Fibroblast of lung (primary cell): Measurements from ENCODE around the gene BACH1. TPM values are rescaled to one million over a fixed set of nuclear protein-coding genes. Genes with fewer than 3 reads are reported as not detected.

Experiments used
- DNase-seq, 2 donors: peaks; one replicate each; pipeline versions ENCODE4 v3.0.0 to v3.0.0-alpha.2; 2010; ENCODE audit warnings: low read depth in 2 of 2
- H2AFZ ChIP-seq: 2 replicates; pipeline ENCODE4 v1.5.1; 2012; ENCODE audit warnings: low read length, control low read depth, inconsistent platforms
- H3K27ac ChIP-seq: 2 replicates; pipeline ENCODE4 v1.5.1; 2011; ENCODE audit warnings: low read length, control low read depth; ENCODE audit not compliant: insufficient read depth
- H3K27me3 ChIP-seq: 2 replicates; pipeline ENCODE4 v1.5.1; 2011; ENCODE audit warnings: mild to moderate bottlenecking, low read length; ENCODE audit not compliant: control insufficient read depth, insufficient read depth
- H3K36me3 ChIP-seq: 2 replicates; pipeline ENCODE4 v1.5.1; 2011; ENCODE audit warnings: low read length; ENCODE audit not compliant: control insufficient read depth, insufficient read depth
- H3K4me1 ChIP-seq: 2 replicates; pipeline ENCODE4 v1.5.1; 2011; ENCODE audit warnings: low read length; ENCODE audit not compliant: control insufficient read depth, insufficient read depth; ENCODE audit errors: extremely low read depth
- H3K4me2 ChIP-seq: 2 replicates; pipeline ENCODE4 v1.5.1; 2011; ENCODE audit warnings: low read length, control low read depth; ENCODE audit not compliant: insufficient read depth; ENCODE audit errors: extremely low read depth
- H3K4me3 ChIP-seq, 4 experiments: fragments of 200-600 bp in 1 of 4; sonication (generic) in 1 of 4; replicated peaks in 1 of 4; 2 replicates each; pipeline ENCODE4 v1.5.1; 2011 to 2016; ENCODE audit warnings: low read length in 4 of 4, low read depth in 3 of 4, mild to moderate bottlenecking in 3 of 4, control low read depth in 2 of 4, inconsistent platforms in 1 of 4, mixed read lengths in 1 of 4; ENCODE audit not compliant: insufficient read depth in 1 of 4; ENCODE audit errors: control extremely low read depth in 1 of 4
- H3K79me2 ChIP-seq: 2 replicates; pipeline ENCODE4 v1.5.1; 2012; ENCODE audit warnings: mild to moderate bottlenecking, low read length, inconsistent platforms; ENCODE audit not compliant: control insufficient read depth, insufficient read depth
- H3K9ac ChIP-seq: 2 replicates; pipeline ENCODE4 v1.5.1; 2011; ENCODE audit warnings: mild to moderate bottlenecking, low read length, control low read depth; ENCODE audit not compliant: insufficient read depth
- H3K9me3 ChIP-seq: 2 replicates; pipeline ENCODE4 v1.5.1; 2012; ENCODE audit warnings: low read depth, low read length; ENCODE audit not compliant: control insufficient read depth, insufficient read depth
- H4K20me1 ChIP-seq: 2 replicates; pipeline ENCODE4 v1.5.1; 2011; ENCODE audit warnings: low read length; ENCODE audit not compliant: control insufficient read depth, insufficient read depth; ENCODE audit errors: extremely low read depth
- EZH2 ChIP-seq: IDR thresholded peaks from 2 replicates; pipeline ENCODE4 v1.5.1; 2012; ENCODE audit warnings: low read length, control low read depth, mild to moderate bottlenecking; ENCODE audit errors: missing control alignments
- polyA plus RNA-seq, 2 donors: library from polyadenylated mRNA; depleted of rRNA in 1 of 2; stranded (reverse) in 1 of 2; unstranded in 1 of 2; fragments of >200 nt; gene quantifications; 2 replicates each; pipeline ENCODE4 v1.2.1, GENCODE V29; 2011 to 2012; ENCODE audit warnings: missing spikeins in 1 of 2
- total RNA-seq: library from RNA; depleted of rRNA; stranded (reverse); fragments of >200 nt; gene quantifications from 2 replicates; pipeline ENCODE4 v1.2.1, GENCODE V29; 2014
- TF ChIP-seq, protein P1 (sequence below), 2 donors: IDR thresholded peaks in 1 of 2; conservative IDR thresholded peaks in 1 of 2; 1 replicate in 1 of 2; 2 replicates in 1 of 2; pipeline ENCODE4 v1.5.1; 2011 to 2012; ENCODE audit warnings: low read length in 2 of 2, control low read depth in 1 of 2, inconsistent platforms in 1 of 2, low read depth in 1 of 2, mild to moderate bottlenecking in 1 of 2

The BACH1 gene
- total and polyA plus RNA-seq, 2 donors (not counting 1 experiment from before 2014, with no cell fraction given): 38.2 to 127 TPM

DNA sequence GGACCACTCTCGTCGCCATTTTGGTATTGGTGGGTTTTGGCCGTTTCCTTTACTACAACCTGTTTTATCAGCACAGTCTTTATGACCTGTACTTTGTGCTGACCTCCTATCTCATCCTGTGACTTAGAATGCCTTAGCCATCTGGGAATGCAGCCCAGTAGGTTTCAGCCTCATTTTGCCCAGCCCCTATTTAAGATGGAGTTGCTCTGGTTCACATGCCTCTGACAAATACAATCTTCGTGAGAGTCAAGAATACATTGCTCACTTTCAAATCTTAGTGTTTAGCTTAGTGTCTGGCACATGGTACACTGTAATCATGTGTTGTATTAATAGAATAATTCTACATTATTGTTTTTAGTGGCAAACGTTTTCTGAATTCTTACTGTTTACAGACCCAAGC is 88.9 kb downstream of the BACH1 start:
- TF ChIP-seq, protein P1, sequence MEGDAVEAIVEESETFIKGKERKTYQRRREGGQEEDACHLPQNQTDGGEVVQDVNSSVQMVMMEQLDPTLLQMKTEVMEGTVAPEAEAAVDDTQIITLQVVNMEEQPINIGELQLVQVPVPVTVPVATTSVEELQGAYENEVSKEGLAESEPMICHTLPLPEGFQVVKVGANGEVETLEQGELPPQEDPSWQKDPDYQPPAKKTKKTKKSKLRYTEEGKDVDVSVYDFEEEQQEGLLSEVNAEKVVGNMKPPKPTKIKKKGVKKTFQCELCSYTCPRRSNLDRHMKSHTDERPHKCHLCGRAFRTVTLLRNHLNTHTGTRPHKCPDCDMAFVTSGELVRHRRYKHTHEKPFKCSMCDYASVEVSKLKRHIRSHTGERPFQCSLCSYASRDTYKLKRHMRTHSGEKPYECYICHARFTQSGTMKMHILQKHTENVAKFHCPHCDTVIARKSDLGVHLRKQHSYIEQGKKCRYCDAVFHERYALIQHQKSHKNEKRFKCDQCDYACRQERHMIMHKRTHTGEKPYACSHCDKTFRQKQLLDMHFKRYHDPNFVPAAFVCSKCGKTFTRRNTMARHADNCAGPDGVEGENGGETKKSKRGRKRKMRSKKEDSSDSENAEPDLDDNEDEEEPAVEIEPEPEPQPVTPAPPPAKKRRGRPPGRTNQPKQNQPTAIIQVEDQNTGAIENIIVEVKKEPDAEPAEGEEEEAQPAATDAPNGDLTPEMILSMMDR (conservative IDR thresholded peaks at IDR 0.05 in 1 of 2, IDR thresholded peaks at IDR 0.05 in 1 of 2; ENCODE audit: low read depth in 1 of 2, low read length in 2 of 2): no peak
- Histone ChIP-seq H3K4me3 (no peak overlapping the region), H3K9me3 (no peaks in the 10 kb centered on the region), H3K27me3 (no peaks in the 10 kb centered on the region), H3K9ac (no peak overlapping the region), H3K4me1 (no peaks in the 10 kb centered on the region), H2AFZ (no peak overlapping the region), H3K27ac (no peak overlapping the region), H3K36me3 (no peaks in the 10 kb centered on the region), H3K4me2 (no peak overlapping the region), H3K79me2 (no peaks in the 10 kb centered on the region), H4K20me1 (no peaks in the 10 kb centered on the region)
- no peak for DNase-seq

DNA sequence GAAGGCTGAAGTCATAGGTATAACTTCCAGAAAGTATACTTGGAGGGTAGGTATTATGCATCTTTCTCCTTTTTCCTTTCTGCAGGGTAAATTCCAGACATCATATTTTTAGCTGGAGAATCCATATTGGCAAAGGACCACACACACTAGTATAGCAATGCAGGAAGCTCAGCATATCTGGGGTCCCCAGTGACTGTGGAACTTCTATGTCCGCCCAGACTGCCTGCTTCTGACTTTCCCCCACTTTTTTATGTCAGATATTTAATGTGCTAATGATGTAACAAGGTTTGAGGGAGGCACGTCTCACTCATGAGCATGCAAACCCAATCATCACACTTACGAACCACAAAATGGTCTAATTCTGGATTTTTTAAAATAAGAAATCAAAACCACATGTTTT is 90.4 kb downstream of the BACH1 start:
- H3K79me2 ChIP-seq: no peaks in the 10 kb centered on the region
- no peaks in the 10 kb centered on the region for H3K9me3 ChIP-seq
- DNase-seq: no peak
- H3K4me2 ChIP-seq: no peak overlapping the region
- no peaks in the 10 kb centered on the region for H3K27me3 ChIP-seq
- H3K4me3 ChIP-seq: no peak overlapping the region
- H3K36me3 ChIP-seq: no peaks in the 10 kb centered on the region
- no peak for TF ChIP-seq EZH2
- TF ChIP-seq, protein P1 (conservative IDR thresholded peaks at IDR 0.05 in 1 of 2, IDR thresholded peaks at IDR 0.05 in 1 of 2; ENCODE audit: low read depth in 1 of 2, low read length in 2 of 2): no peak
- no peak overlapping the region for H2AFZ ChIP-seq
- no peaks in the 10 kb centered on the region for H4K20me1 ChIP-seq
- H3K4me1 ChIP-seq: no peaks in the 10 kb centered on the region
- no peak overlapping the region for H3K27ac ChIP-seq
- H3K9ac ChIP-seq: no peak overlapping the region

DNA sequence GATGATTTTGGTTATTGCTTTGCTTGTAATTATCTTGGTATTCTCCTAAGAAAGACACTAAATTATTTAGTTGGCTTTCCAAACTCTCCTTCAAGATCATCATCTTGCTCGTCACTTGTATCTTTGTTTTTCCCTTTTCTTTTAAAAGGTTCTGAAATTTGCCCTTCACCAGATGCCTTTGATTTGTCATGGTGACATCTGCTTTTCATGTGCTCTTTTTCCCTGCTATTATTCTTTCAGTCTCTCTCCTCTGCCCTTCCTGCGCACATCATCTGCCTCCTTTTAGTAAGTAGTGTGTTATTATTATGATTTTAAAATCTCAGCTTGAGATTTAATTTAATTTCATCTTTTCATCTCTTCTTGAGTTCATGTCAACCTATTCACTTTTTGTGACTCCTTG is 92.1 kb downstream of the BACH1 start:
- TF ChIP-seq EZH2: no peak
- TF ChIP-seq, protein P1 (conservative IDR thresholded peaks at IDR 0.05 in 1 of 2, IDR thresholded peaks at IDR 0.05 in 1 of 2; ENCODE audit: low read depth in 1 of 2, low read length in 2 of 2): no peak
- Histone ChIP-seq H3K27ac (no peak overlapping the region), H3K4me1 (no peaks in the 10 kb centered on the region), H3K79me2 (no peaks in the 10 kb centered on the region), H3K27me3 (no peaks in the 10 kb centered on the region), H3K9me3 (no peaks in the 10 kb centered on the region), H4K20me1 (no peaks in the 10 kb centered on the region), H2AFZ (no peak overlapping the region), H3K4me3 (no peak overlapping the region), H3K4me2 (no peak overlapping the region), H3K36me3 (no peaks in the 10 kb centered on the region), H3K9ac (no peak overlapping the region)
- no peak for DNase-seq
